ENCODE measurements around the gene PIEZO2.

PIEZO2 gene

DNA sequence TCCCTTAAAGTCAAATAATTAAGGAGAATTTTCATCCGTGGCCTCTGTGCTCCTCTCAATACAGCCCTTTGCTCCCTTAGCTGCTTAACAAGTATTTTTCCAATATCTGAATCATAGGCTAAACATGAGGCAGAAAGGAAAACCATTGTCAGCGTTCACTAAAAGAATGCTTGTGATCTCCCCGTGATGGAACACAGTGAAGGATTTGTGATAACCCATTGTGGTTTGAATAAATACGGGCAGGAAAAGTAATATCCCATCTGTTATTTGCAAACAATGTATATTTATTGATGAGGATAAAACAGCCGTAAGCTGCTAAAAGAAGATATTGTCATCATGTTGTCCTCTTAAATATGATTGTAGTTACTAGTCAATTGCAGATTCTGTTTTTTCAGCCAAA is 365.4 kb downstream of the PIEZO2 start:
- ATAC-seq: no peak
- TF ChIP-seq ISL1 (CRISPR knock-in tag; IDR thresholded peaks at IDR 0.05) (no peak), ZC3H10 (CRISPR knock-in tag; IDR thresholded peaks at IDR 0.05) (no peak), ZNF565 (CRISPR knock-in tag; conservative IDR thresholded peaks at IDR 0.05; ENCODE audit: low read depth) (no peak), BACH2 (CRISPR knock-in tag; IDR thresholded peaks at IDR 0.05; ENCODE audit: borderline replicate concordance) (no peak), GLIS3 (CRISPR knock-in tag; IDR thresholded peaks at IDR 0.05) (no peak)
- TF ChIP-seq, protein P1, sequence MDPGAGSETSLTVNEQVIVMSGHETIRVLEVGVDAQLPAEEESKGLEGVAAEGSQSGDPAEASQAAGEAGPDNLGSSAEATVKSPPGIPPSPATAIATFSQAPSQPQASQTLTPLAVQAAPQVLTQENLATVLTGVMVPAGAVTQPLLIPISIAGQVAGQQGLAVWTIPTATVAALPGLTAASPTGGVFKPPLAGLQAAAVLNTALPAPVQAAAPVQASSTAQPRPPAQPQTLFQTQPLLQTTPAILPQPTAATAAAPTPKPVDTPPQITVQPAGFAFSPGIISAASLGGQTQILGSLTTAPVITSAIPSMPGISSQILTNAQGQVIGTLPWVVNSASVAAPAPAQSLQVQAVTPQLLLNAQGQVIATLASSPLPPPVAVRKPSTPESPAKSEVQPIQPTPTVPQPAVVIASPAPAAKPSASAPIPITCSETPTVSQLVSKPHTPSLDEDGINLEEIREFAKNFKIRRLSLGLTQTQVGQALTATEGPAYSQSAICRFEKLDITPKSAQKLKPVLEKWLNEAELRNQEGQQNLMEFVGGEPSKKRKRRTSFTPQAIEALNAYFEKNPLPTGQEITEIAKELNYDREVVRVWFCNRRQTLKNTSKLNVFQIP (CRISPR knock-in tag; IDR thresholded peaks at IDR 0.05; ENCODE audit: borderline replicate concordance, low read depth): no peak
- TF ChIP-seq, protein P2, sequence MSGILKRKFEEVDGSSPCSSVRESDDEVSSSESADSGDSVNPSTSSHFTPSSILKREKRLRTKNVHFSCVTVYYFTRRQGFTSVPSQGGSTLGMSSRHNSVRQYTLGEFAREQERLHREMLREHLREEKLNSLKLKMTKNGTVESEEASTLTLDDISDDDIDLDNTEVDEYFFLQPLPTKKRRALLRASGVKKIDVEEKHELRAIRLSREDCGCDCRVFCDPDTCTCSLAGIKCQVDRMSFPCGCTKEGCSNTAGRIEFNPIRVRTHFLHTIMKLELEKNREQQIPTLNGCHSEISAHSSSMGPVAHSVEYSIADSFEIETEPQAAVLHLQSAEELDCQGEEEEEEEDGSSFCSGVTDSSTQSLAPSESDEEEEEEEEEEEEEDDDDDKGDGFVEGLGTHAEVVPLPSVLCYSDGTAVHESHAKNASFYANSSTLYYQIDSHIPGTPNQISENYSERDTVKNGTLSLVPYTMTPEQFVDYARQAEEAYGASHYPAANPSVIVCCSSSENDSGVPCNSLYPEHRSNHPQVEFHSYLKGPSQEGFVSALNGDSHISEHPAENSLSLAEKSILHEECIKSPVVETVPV (CRISPR knock-in tag; IDR thresholded peaks at IDR 0.05): no peak

DNA sequence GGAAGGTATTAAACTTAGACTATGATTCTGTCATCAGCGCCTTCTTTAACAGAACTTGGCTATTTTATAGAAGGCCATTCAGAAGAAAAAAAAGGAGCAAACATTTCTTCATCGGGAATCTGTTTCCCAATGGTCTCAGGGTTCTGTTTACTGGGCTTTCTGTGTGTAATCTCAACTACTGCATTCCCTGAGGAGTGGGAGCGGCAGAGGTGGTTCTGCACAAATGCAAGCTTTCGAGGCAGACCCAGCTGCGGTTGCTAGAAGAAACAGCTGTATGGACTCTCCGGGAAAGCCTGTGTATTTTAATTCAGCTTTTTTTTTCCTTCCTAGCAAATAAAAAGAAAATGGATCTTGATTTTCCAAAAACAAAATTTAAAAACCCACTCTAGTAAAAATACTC is 372.9 kb downstream of the PIEZO2 start:
- no peak for ATAC-seq
- no peak for TF ChIP-seq ISL1 (CRISPR knock-in tag; IDR thresholded peaks at IDR 0.05)
- TF ChIP-seq TOX (CRISPR knock-in tag; IDR thresholded peaks at IDR 0.05; ENCODE audit: borderline replicate concordance): no peak
- TF ChIP-seq TCF4 (CRISPR knock-in tag; IDR thresholded peaks at IDR 0.05; ENCODE audit: borderline replicate concordance): no peak
- TF ChIP-seq ZC3H10 (CRISPR knock-in tag; IDR thresholded peaks at IDR 0.05): no peak
- no peak for TF ChIP-seq ZNF565 (CRISPR knock-in tag; conservative IDR thresholded peaks at IDR 0.05; ENCODE audit: low read depth)
- TF ChIP-seq ZNF8 (CRISPR knock-in tag; IDR thresholded peaks at IDR 0.05): no peak

DNA sequence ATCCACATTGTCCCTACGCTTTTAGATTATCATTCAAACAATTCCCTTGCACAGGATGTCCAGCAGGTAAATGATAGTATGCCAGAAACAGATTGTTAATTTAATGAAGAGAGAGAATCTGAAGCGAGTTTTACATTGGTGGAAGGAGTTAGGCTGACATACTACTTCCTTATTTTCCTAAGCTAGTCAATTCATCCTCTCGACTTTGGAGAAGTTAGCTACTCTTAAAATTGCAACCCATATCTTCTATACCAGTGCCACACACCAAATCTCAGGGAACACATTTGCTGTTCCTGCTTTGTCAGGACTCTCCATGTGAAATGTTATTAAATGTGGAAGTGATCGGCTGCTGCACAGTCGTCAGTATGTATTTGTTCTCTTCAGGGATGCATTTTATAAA is 374.3 kb downstream of the PIEZO2 start:
- TF ChIP-seq, protein P3, sequence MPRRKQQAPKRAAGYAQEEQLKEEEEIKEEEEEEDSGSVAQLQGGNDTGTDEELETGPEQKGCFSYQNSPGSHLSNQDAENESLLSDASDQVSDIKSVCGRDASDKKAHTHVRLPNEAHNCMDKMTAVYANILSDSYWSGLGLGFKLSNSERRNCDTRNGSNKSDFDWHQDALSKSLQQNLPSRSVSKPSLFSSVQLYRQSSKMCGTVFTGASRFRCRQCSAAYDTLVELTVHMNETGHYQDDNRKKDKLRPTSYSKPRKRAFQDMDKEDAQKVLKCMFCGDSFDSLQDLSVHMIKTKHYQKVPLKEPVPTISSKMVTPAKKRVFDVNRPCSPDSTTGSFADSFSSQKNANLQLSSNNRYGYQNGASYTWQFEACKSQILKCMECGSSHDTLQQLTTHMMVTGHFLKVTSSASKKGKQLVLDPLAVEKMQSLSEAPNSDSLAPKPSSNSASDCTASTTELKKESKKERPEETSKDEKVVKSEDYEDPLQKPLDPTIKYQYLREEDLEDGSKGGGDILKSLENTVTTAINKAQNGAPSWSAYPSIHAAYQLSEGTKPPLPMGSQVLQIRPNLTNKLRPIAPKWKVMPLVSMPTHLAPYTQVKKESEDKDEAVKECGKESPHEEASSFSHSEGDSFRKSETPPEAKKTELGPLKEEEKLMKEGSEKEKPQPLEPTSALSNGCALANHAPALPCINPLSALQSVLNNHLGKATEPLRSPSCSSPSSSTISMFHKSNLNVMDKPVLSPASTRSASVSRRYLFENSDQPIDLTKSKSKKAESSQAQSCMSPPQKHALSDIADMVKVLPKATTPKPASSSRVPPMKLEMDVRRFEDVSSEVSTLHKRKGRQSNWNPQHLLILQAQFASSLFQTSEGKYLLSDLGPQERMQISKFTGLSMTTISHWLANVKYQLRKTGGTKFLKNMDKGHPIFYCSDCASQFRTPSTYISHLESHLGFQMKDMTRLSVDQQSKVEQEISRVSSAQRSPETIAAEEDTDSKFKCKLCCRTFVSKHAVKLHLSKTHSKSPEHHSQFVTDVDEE (CRISPR knock-in tag; IDR thresholded peaks at IDR 0.05): no peak
- no peak for TF ChIP-seq ZNF70 (CRISPR knock-in tag; IDR thresholded peaks at IDR 0.05)
- TF ChIP-seq SNAI2 (CRISPR knock-in tag; IDR thresholded peaks at IDR 0.05): no peak
- TF ChIP-seq ESRRG (CRISPR knock-in tag; IDR thresholded peaks at IDR 0.05): no peak
- TF ChIP-seq PPARA (CRISPR knock-in tag; IDR thresholded peaks at IDR 0.05; ENCODE audit: borderline replicate concordance): no peak
- TF ChIP-seq, protein P2 (CRISPR knock-in tag; IDR thresholded peaks at IDR 0.05): no peak
- TF ChIP-seq, protein P4, sequence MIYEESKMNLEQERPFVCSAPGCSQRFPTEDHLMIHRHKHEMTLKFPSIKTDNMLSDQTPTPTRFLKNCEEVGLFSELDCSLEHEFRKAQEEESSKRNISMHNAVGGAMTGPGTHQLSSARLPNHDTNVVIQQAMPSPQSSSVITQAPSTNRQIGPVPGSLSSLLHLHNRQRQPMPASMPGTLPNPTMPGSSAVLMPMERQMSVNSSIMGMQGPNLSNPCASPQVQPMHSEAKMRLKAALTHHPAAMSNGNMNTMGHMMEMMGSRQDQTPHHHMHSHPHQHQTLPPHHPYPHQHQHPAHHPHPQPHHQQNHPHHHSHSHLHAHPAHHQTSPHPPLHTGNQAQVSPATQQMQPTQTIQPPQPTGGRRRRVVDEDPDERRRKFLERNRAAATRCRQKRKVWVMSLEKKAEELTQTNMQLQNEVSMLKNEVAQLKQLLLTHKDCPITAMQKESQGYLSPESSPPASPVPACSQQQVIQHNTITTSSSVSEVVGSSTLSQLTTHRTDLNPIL (CRISPR knock-in tag; IDR thresholded peaks at IDR 0.05; ENCODE audit: low read depth): no peak
- no peak for TF ChIP-seq ZFP3 (CRISPR knock-in tag; IDR thresholded peaks at IDR 0.05)
- no peak for TF ChIP-seq RARB (CRISPR knock-in tag; IDR thresholded peaks at IDR 0.05)
- TF ChIP-seq BACH2 (CRISPR knock-in tag; IDR thresholded peaks at IDR 0.05; ENCODE audit: borderline replicate concordance): no peak
- TF ChIP-seq, protein P5, sequence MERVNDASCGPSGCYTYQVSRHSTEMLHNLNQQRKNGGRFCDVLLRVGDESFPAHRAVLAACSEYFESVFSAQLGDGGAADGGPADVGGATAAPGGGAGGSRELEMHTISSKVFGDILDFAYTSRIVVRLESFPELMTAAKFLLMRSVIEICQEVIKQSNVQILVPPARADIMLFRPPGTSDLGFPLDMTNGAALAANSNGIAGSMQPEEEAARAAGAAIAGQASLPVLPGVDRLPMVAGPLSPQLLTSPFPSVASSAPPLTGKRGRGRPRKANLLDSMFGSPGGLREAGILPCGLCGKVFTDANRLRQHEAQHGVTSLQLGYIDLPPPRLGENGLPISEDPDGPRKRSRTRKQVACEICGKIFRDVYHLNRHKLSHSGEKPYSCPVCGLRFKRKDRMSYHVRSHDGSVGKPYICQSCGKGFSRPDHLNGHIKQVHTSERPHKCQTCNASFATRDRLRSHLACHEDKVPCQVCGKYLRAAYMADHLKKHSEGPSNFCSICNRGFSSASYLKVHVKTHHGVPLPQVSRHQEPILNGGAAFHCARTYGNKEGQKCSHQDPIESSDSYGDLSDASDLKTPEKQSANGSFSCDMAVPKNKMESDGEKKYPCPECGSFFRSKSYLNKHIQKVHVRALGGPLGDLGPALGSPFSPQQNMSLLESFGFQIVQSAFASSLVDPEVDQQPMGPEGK (CRISPR knock-in tag; IDR thresholded peaks at IDR 0.05; ENCODE audit: borderline replicate concordance): no peak
- TF ChIP-seq ZNF8 (CRISPR knock-in tag; IDR thresholded peaks at IDR 0.05): no peak
- no peak for TF ChIP-seq OSR1 (CRISPR knock-in tag; IDR thresholded peaks at IDR 0.05)
- TF ChIP-seq CSDC2 (CRISPR knock-in tag; IDR thresholded peaks at IDR 0.05): no peak
- TF ChIP-seq ZFP30 (CRISPR knock-in tag; IDR thresholded peaks at IDR 0.05): no peak
- no peak for TF ChIP-seq TCF4 (CRISPR knock-in tag; IDR thresholded peaks at IDR 0.05; ENCODE audit: borderline replicate concordance)
- TF ChIP-seq ARNTL (CRISPR knock-in tag; IDR thresholded peaks at IDR 0.05; ENCODE audit: borderline replicate concordance, low read depth): no peak
- no peak for TF ChIP-seq ZC3H10 (CRISPR knock-in tag; IDR thresholded peaks at IDR 0.05)
- no peak for ATAC-seq

Data from SK-N-SH treated with all-trans-retinoic acid at 6 μM for 48 hours (cell line).